K562 (cell line): ENCODE data around the gene MCRS1. TPM values are rescaled to one million over a fixed set of nuclear protein-coding genes. Genes with fewer than 3 reads are reported as not detected.

Experiments used
- ATAC-seq: fragments of 200-7000 bp; cut with Tn5 transposase; 3 replicates; pipeline ENCODE4 v1.9.1; 2020; ENCODE audit warnings: moderate library complexity
- BruUV-seq: library from RNA; stranded (reverse); fragments of 400-500 nt; replicated peaks from 2 replicates; lab custom pipeline; 2021; lab: Mats Ljungman, UMichigan
- CTCF ChIA-PET: fragments of 300-600 bp; formaldehyde crosslinking; extraction: SDS; loops from one replicate; lab custom pipeline; 2021; ENCODE audit warnings: low intra/inter-chr PET ratio; lab: Yijun Ruan, JAX
- POLR2A ChIA-PET: fragments of 300-600, 350-650 bp; sonication (Branson Sonifier 250); formaldehyde crosslinking; extraction: SDS; loops from one replicate; lab custom pipeline; 2021; ENCODE audit warnings: antibody characterized with exemption, inconsistent platforms; lab: Yijun Ruan, JAX
- DNase-seq, 4 experiments: peaks; one replicate each; pipeline versions ENCODE4 v3.0.0 to v3.0.0-alpha.2; 2011 to 2018; ENCODE audit warnings: low spot score in 3 of 4, mixed read lengths in 3 of 4; ENCODE audit errors: extremely low read depth in 1 of 4
- FAIRE-seq: peaks from 2 replicates; lab custom pipeline; 2011; peaks lifted over from hg19 to GRCh38; lab: Jason Lieb, UNC
- H2AFZ ChIP-seq: 2 replicates; pipeline ENCODE4 v1.6.0; 2011; ENCODE audit warnings: low read depth, low read length, control low read depth, inconsistent platforms
- H3K27ac ChIP-seq: fragments of 200-600 bp; 3 replicates; pipeline ENCODE4 v1.8.0; 2011; ENCODE audit warnings: low read depth, mild to moderate bottlenecking, control low read depth, inconsistent platforms, low read length, moderate library complexity, mixed read lengths; ENCODE audit errors: extremely low read depth
- H3K27me3 ChIP-seq, 2 experiments: fragments of 300-600 bp in 1 of 2; 2 replicates in 1 of 2; 3 replicates in 1 of 2; pipeline versions ENCODE4 v1.6.0 to v1.8.0; 2011; ENCODE audit warnings: inconsistent platforms in 2 of 2, low read length in 2 of 2, mild to moderate bottlenecking in 1 of 2, mixed read lengths in 1 of 2, moderate library complexity in 1 of 2; ENCODE audit not compliant: control insufficient read depth in 2 of 2, insufficient read depth in 2 of 2
- H3K36me3 ChIP-seq: fragments of 300-600 bp; 3 replicates; pipeline ENCODE4 v1.8.0; 2011; ENCODE audit warnings: mild to moderate bottlenecking, low read length, inconsistent platforms; ENCODE audit not compliant: control insufficient read depth, insufficient read depth
- H3K4me1 ChIP-seq, 2 experiments: fragments of 200-600 bp in 1 of 2; replicated peaks in 1 of 2; 2 replicates in 1 of 2; 3 replicates in 1 of 2; pipeline versions ENCODE4 v1.5.1 to v1.8.0; 2011; ENCODE audit warnings: inconsistent platforms in 2 of 2, low read length in 2 of 2, mild to moderate bottlenecking in 1 of 2, mixed read lengths in 1 of 2, moderate library complexity in 1 of 2; ENCODE audit not compliant: control insufficient read depth in 2 of 2, insufficient read depth in 2 of 2
- H3K4me2 ChIP-seq: 2 replicates; pipeline ENCODE4 v1.6.1; 2011; ENCODE audit warnings: low read length, control low read depth, inconsistent platforms, mixed read lengths; ENCODE audit not compliant: insufficient read depth
- H3K4me3 ChIP-seq: fragments of 200-600 bp; sonication (generic), shearing (Covaris generic); 2 replicates; pipeline ENCODE4 v1.5.1; 2016; ENCODE audit warnings: control low read depth, inconsistent platforms
- H3K79me2 ChIP-seq: fragments of 200-600 bp; 3 replicates; pipeline ENCODE4 v1.8.0; 2011; ENCODE audit warnings: low read length, inconsistent platforms; ENCODE audit not compliant: control insufficient read depth, insufficient read depth
- H3K9ac ChIP-seq, 2 experiments: 2 replicates each; pipeline versions ENCODE4 v1.6.0 to v1.6.1; 2011; ENCODE audit warnings: low read depth in 2 of 2, low read length in 2 of 2, control low read depth in 1 of 2, inconsistent platforms in 1 of 2, mild to moderate bottlenecking in 1 of 2, mixed read lengths in 1 of 2; ENCODE audit not compliant: insufficient read depth in 1 of 2
- H3K9me1 ChIP-seq: one replicate; pipeline ENCODE4 v1.6.0; 2011; ENCODE audit warnings: inconsistent platforms, mild to moderate bottlenecking, low read length, moderate library complexity; ENCODE audit not compliant: control insufficient read depth, insufficient read depth
- H3K9me3 ChIP-seq: replicated peaks from 2 replicates; pipeline ENCODE4 v1.5.1; 2011; ENCODE audit warnings: low read depth, low read length, inconsistent platforms; ENCODE audit not compliant: control insufficient read depth, insufficient read depth
- H4K20me1 ChIP-seq: replicated peaks from 2 replicates; pipeline ENCODE4 v1.6.1; 2011; ENCODE audit warnings: low read length, inconsistent platforms, mixed read lengths; ENCODE audit not compliant: control insufficient read depth, insufficient read depth
- HES1 ChIP-seq: fragments of 450-650 bp; IDR thresholded peaks from 2 replicates; pipeline ENCODE4 v1.6.1; 2016; ENCODE audit warnings: low read depth, mild to moderate bottlenecking, moderate library complexity
- YBX1 ChIP-seq: fragments of 450-650 bp; IDR thresholded peaks from 2 replicates; pipeline ENCODE4 v1.7.1; 2016; ENCODE audit warnings: mild to moderate bottlenecking
- ZNF133 ChIP-seq: fragments of 250-450 bp; sonication (Bioruptor Pico); IDR thresholded peaks from 2 replicates; pipeline ENCODE4 v1.4.0; 2020; ENCODE audit warnings: mild to moderate bottlenecking
- ZNF263 ChIP-seq: sonication (generic); formaldehyde crosslinking; IDR thresholded peaks from 2 replicates; pipeline ENCODE4 v1.8.0; 2022; ENCODE audit warnings: mild to moderate bottlenecking, missing genetic modification reagents, borderline replicate concordance
- WGBS: fragments of 100-300 bp; shearing (Covaris generic); methylation state at CpG from one replicate; pipeline ENCODE4 v1.1.6; 2016; ENCODE audit warnings: low coverage, mixed read lengths; ENCODE audit not compliant: insufficient coverage; ENCODE audit errors: missing lambda C conversion rate; 5-methylcytosine and 5-hydroxymethylcytosine counted together
- in situ Hi-C: fragments of 300-500 bp; cut with MboI; formaldehyde crosslinking; loops from 4 replicates; pipeline ENCODE4 v1.15.0; 2018; ENCODE audit warnings: inconsistent platforms, mixed read lengths
- intact Hi-C: fragments of 100-400 bp; cut with micrococcal nuclease; formaldehyde crosslinking; loops from 2 replicates; pipeline ENCODE4 v1.14.2; 2022
- polyA plus RNA-seq, 8 experiments: library from polyadenylated mRNA; depleted of rRNA in 4 of 8; stranded (reverse) in 5 of 8; unstranded in 3 of 8; fragments of >200 nt; fragmentation: Nextera tagmentation in 2 of 8; fragmentation: Illumina TruSeq in 1 of 8; extraction: Ambion mirVana in 2 of 8; extraction: Trizol in 1 of 8; gene quantifications; 2 replicates each; pipeline versions ENCODE4 v1.2.1 to v1.2.3, GENCODE V29; 2011 to 2014; ENCODE audit warnings: inconsistent platforms in 1 of 8, missing spikeins in 1 of 8
- total RNA-seq, 7 experiments: library from RNA; depleted of rRNA in 6 of 7; stranded (reverse); fragments of >200 nt in 6 of 7; fragmentation: Illumina TruSeq in 2 of 7; extraction: Trizol in 2 of 7; gene quantifications; 2 replicates each; pipeline versions ENCODE4 v1.2.1 to v1.2.3, GENCODE V29; 2011 to 2021; ENCODE audit warnings: low replicate concordance in 1 of 7
- TF ChIP-seq, protein P1 (sequence below): sonication (generic); formaldehyde crosslinking; IDR thresholded peaks from 2 replicates; pipeline ENCODE4 v1.8.0; 2022; ENCODE audit warnings: missing genetic modification reagents, mild to moderate bottlenecking, moderate library complexity, borderline replicate concordance
- TF ChIP-seq, protein P2 (sequence below): sonication (generic); formaldehyde crosslinking; IDR thresholded peaks from 2 replicates; pipeline ENCODE4 v1.8.1; 2023; ENCODE audit warnings: mild to moderate bottlenecking, missing genetic modification reagents

Gene MCRS1
- total and polyA plus RNA-seq, 9 of the 15 experiments (the other 6 are each of a cell fraction or from before 2014, with no cell fraction given), result 50.0 to 100 (median 73.2) TPM

DNA sequence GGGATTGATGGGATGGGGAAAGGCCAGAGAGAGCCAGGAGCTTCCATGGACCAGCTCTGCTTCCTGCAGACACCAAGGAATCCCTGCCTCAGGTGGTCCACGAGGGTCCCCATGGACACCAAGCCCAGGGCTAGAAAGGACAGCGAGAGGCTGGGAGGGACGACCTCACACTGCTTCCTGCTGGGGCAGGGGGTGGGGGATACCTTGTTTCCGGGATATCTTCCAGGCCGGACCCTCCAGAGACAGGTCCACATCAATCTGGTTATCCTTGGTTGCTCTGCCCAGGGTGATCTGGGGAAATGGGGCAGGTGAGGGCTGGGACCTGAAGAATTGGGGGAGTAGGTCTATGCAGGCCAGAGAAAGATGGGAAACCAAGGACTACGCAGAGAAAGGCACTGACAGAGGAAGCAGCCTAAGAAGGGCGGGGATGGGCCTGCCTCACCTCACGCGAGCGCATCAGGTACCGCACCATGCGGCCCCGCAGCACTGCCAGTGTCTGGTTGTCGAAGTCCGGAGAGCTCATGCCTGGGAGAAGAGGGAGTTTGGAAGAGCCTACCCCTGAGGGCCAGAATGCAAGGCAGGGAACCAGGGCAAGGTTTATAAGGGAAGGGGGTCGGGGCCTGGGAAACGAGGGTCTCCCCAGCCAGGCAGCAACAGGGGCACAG, 8.8 kb downstream of the MCRS1 start:
- H3K27ac ChIP-seq, result no peak overlapping the region
- no peak for ATAC-seq

More for the DNA sequence above, 8.8 kb downstream of the MCRS1 start:
- 89% methylated on average over 15 of the region's 17 CpGs for WGBS
- peaks cover 72% of the 10 kb centered on the region; the same call in 2 of the 3 replicates for H3K36me3 ChIP-seq
- no peak overlapping the region for H3K4me2 ChIP-seq
- no peaks in the 10 kb centered on the region; a peak in 1 of 5 replicates for H3K27me3 ChIP-seq
- no peaks in the 10 kb centered on the region for H3K9me3 ChIP-seq
- in situ Hi-C loops, result no loop called here
- no peak overlapping the region for H3K9ac ChIP-seq
- TF ChIP-seq ZNF263 (CRISPR knock-in tag), result no peak
- TF ChIP-seq YBX1, result no peak
- no peak for TF ChIP-seq HES1
- TF ChIP-seq, protein P1, sequence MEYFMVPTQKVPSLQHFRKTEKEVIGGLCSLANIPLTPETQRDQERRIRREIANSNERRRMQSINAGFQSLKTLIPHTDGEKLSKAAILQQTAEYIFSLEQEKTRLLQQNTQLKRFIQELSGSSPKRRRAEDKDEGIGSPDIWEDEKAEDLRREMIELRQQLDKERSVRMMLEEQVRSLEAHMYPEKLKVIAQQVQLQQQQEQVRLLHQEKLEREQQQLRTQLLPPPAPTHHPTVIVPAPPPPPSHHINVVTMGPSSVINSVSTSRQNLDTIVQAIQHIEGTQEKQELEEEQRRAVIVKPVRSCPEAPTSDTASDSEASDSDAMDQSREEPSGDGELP (CRISPR knock-in tag), result no peak
- no peak for TF ChIP-seq ZNF133 (CRISPR knock-in tag)
- TF ChIP-seq, protein P2, sequence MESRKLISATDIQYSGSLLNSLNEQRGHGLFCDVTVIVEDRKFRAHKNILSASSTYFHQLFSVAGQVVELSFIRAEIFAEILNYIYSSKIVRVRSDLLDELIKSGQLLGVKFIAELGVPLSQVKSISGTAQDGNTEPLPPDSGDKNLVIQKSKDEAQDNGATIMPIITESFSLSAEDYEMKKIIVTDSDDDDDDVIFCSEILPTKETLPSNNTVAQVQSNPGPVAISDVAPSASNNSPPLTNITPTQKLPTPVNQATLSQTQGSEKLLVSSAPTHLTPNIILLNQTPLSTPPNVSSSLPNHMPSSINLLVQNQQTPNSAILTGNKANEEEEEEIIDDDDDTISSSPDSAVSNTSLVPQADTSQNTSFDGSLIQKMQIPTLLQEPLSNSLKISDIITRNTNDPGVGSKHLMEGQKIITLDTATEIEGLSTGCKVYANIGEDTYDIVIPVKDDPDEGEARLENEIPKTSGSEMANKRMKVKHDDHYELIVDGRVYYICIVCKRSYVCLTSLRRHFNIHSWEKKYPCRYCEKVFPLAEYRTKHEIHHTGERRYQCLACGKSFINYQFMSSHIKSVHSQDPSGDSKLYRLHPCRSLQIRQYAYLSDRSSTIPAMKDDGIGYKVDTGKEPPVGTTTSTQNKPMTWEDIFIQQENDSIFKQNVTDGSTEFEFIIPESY (CRISPR knock-in tag), result no peak
- no peaks in the 10 kb centered on the region for H3K79me2 ChIP-seq
- ChIA-PET CTCF (interaction anchor here (0.7 kb wide), 1 partner anchor 45 kb away, joined by 3 read pairs; no protein-coding TSS in a partner anchor), POLR2A (interaction anchor here (1.4 to 2.1 kb wide), 3 partner anchors 8 to 145 kb away, joined by 4 to 8 read pairs (median 6); partner anchors contain the start of gene MCRS1)
- DNase-seq (no peak), FAIRE-seq (no peak)
- H4K20me1 ChIP-seq, result no peaks in the 10 kb centered on the region
- H2AFZ ChIP-seq, result no peak overlapping the region
- H3K9me1 ChIP-seq, result no peaks in the 10 kb centered on the region
- H3K4me3 ChIP-seq, result no peak overlapping the region
- peaks cover 0 to 18% of the 10 kb centered on the region in 2 experiments; a peak in 1 of 5 replicates for H3K4me1 ChIP-seq
- intact Hi-C loops, result no loop called here
- BruUV-seq, result no TSS peak
